Measurements from ENCODE around the gene PLCB1. TPM values are rescaled to one million over a fixed set of nuclear protein-coding genes. Genes with fewer than 3 reads are reported as not detected.
A peak's percentile ranks its signal among the peaks of the same experiment; 100 is the strongest.

Gene PLCB1
- total RNA-seq, 2 donors from 2014 or later: 8.5 to 10.9 TPM

GRCh38 chr20:8401556-8401955, 269.5 kb downstream of the PLCB1 start:
- DNase-seq: no peak
- no peak for ATAC-seq
- intact Hi-C loops (cut with DNase I, micrococcal nuclease): no loop called here

- no peak for DNase-seq
- no peak for ATAC-seq
- intact Hi-C loops (cut with DNase I, micrococcal nuclease): no loop called here
Measured at GRCh38 chr20:8402798-8403197, 270.7 kb downstream of the PLCB1 start.

- no peak for DNase-seq
- intact Hi-C loops (cut with DNase I, micrococcal nuclease): no loop called here
Measured at GRCh38 chr20:8404912-8405635, 273.0 kb downstream of the PLCB1 start.

GRCh38 chr20:8406391-8406790, 274.3 kb downstream of the PLCB1 start:
- DNase-seq (no peak), ATAC-seq (no peak)
- intact Hi-C loops (cut with DNase I, micrococcal nuclease): no loop called here

More at GRCh38 chr20:8404912-8405635, 273.0 kb downstream of the PLCB1 start:
- no peak for ATAC-seq

- intact Hi-C loops (cut with DNase I, micrococcal nuclease): no loop called here
- DNase-seq (no peak), ATAC-seq (no peak)
Measured at GRCh38 chr20:8408587-8409307, 276.7 kb downstream of the PLCB1 start.

- intact Hi-C loops (cut with DNase I, micrococcal nuclease): no loop called here
- ATAC-seq (no peak), DNase-seq (no peak)
Measured at GRCh38 chr20:8413691-8414090, 281.6 kb downstream of the PLCB1 start.

- intact Hi-C loops (cut with DNase I, micrococcal nuclease): no loop called here
- no peak for ATAC-seq
- DNase-seq: no peak
Measured at GRCh38 chr20:8414586-8415274, 282.7 kb downstream of the PLCB1 start.

- ATAC-seq: no peak
- intact Hi-C loops (cut with DNase I, micrococcal nuclease): no loop called here
- no peak for DNase-seq
Measured at GRCh38 chr20:8421981-8422380, 289.9 kb downstream of the PLCB1 start.

GRCh38 chr20:8423482-8423881, 291.4 kb downstream of the PLCB1 start:
- intact Hi-C loops (cut with DNase I, micrococcal nuclease): no loop called here
- DNase-seq (no peak), ATAC-seq (no peak)

- intact Hi-C loops (cut with DNase I, micrococcal nuclease): no loop called here
- no peak for ATAC-seq
- no peak for DNase-seq
Measured at GRCh38 chr20:8424010-8424409, 291.9 kb downstream of the PLCB1 start.

GRCh38 chr20:8425016-8425415, 292.9 kb downstream of the PLCB1 start:
- ATAC-seq (peak; percentile 14), DNase-seq (no peak)
- intact Hi-C loops (cut with DNase I, micrococcal nuclease): no loop called here

- DNase-seq (no peak), ATAC-seq (no peak)
- intact Hi-C loops (cut with DNase I, micrococcal nuclease): no loop called here
Measured at GRCh38 chr20:8425802-8426201, 293.7 kb downstream of the PLCB1 start.

- no peak for DNase-seq
- no peak for ATAC-seq
- intact Hi-C loops (cut with DNase I, micrococcal nuclease): no loop called here
Measured at GRCh38 chr20:8427419-8428040, 295.5 kb downstream of the PLCB1 start.

- ATAC-seq: no peak
- intact Hi-C loops (cut with DNase I, micrococcal nuclease): no loop called here
- DNase-seq: no peak
Measured at GRCh38 chr20:8428988-8429387, 296.9 kb downstream of the PLCB1 start.

- ATAC-seq: peak; percentile 72
- intact Hi-C loops (cut with DNase I, micrococcal nuclease): no loop called here
- DNase-seq: peak; percentile 49 to 58
Measured at GRCh38 chr20:8431538-8432434, 299.7 kb downstream of the PLCB1 start.

- intact Hi-C loops (cut with DNase I, micrococcal nuclease): no loop called here
- DNase-seq: no peak
- ATAC-seq: no peak
Measured at GRCh38 chr20:8432435-8433148, 300.5 kb downstream of the PLCB1 start.

- DNase-seq (no peak), ATAC-seq (no peak)
- intact Hi-C loops (cut with DNase I, micrococcal nuclease): no loop called here
Measured at GRCh38 chr20:8433291-8433690, 301.2 kb downstream of the PLCB1 start.

- intact Hi-C loops (cut with DNase I, micrococcal nuclease): no loop called here
- ATAC-seq (no peak), DNase-seq (no peak)
Measured at GRCh38 chr20:8434326-8434876, 302.3 kb downstream of the PLCB1 start.
